Thyroid gland (tissue), 4 donors: ENCODE measurements around the gene DNAH14.

Source experiments
- CTCF ChIP-seq, 6 experiments: fragments of 200-600 bp in 3 of 6; fragments of 450-650 bp in 3 of 6; sonication (generic) in 3 of 6; IDR thresholded peaks; one replicate each; pipeline ENCODE4 v1.5.1; 2016 to 2019; ENCODE audit warnings: antibody characterized with exemption in 6 of 6, mild to moderate bottlenecking in 2 of 6, inconsistent platforms in 1 of 6, moderate library complexity in 1 of 6
- POLR2A ChIP-seq, 2 donors: fragments of 450-650 bp; IDR thresholded peaks; one replicate each; pipeline ENCODE4 v1.6.1; 2017; ENCODE audit warnings: antibody characterized with exemption in 2 of 2, mild to moderate bottlenecking in 2 of 2, moderate library complexity in 1 of 2

GRCh38 chr1:225422031-225422605 lies 492.6 kb downstream of the DNAH14 start:
- TF ChIP-seq CTCF (IDR thresholded peaks at IDR 0.05) = no peak
- TF ChIP-seq POLR2A (IDR thresholded peaks at IDR 0.05) = no peak
